K562 (cell line): ENCODE results near the gene MAPKAPK2. TPM values are rescaled to one million over a fixed set of nuclear protein-coding genes. Genes with fewer than 3 reads are reported as not detected.
A peak's percentile ranks its signal among the peaks of the same experiment; 100 is the strongest.

Source experiments
- CREB1 ChIP-seq, 2 experiments: sonication (generic) in 1 of 2; formaldehyde crosslinking in 1 of 2; IDR thresholded peaks; 2 replicates each; pipeline versions ENCODE4 v1.6.1 to v1.8.0; 2012 to 2022; ENCODE audit warnings: inconsistent platforms in 1 of 2, mild to moderate bottlenecking in 1 of 2, missing genetic modification reagents in 1 of 2, moderate library complexity in 1 of 2
- GTF2B ChIP-seq: IDR thresholded peaks from 2 replicates; pipeline ENCODE4 v1.6.1; 2011; ENCODE audit not compliant: insufficient read length; ENCODE audit errors: extremely low read depth
- GTF2F1 ChIP-seq: IDR thresholded peaks from 2 replicates; pipeline ENCODE4 v1.6.1; 2011; ENCODE audit warnings: low read depth, low read length, improper control_type of control experiment
- GTF3C2 ChIP-seq: IDR thresholded peaks from 3 replicates; pipeline ENCODE4 v1.6.1; 2011; ENCODE audit warnings: borderline replicate concordance, mild to moderate bottlenecking, moderate library complexity; ENCODE audit not compliant: insufficient read length; ENCODE audit errors: extremely low read depth
- MBD2 ChIP-seq: sonication (generic); IDR thresholded peaks from 2 replicates; pipeline ENCODE4 v1.6.1; 2016; ENCODE audit warnings: low read depth, borderline replicate concordance
- NFATC3 ChIP-seq: fragments of 450-650 bp; IDR thresholded peaks from 2 replicates; pipeline ENCODE4 v1.6.1; 2017; ENCODE audit warnings: mild to moderate bottlenecking
- NUFIP1 ChIP-seq: fragments of 450-650 bp; IDR thresholded peaks from 2 replicates; pipeline ENCODE4 v1.6.1; 2018; ENCODE audit not compliant: partially characterized antibody
- PHB ChIP-seq: fragments of 250-450 bp; sonication (Bioruptor Pico); IDR thresholded peaks from 2 replicates; pipeline ENCODE4 v1.5.0; 2021
- SIRT6 ChIP-seq: IDR thresholded peaks from one replicate; pipeline ENCODE4 v1.6.1; 2012; ENCODE audit warnings: low read depth, mild to moderate bottlenecking, control low read depth, inconsistent platforms, low read length, moderate library complexity
- SMARCE1 ChIP-seq: fragments of 450-650 bp; IDR thresholded peaks from 2 replicates; pipeline ENCODE4 v1.7.1; 2016; ENCODE audit warnings: mild to moderate bottlenecking
- TAF1 ChIP-seq: IDR thresholded peaks from 2 replicates; pipeline ENCODE4 v1.6.1; 2011; ENCODE audit warnings: mild to moderate bottlenecking, low read length, moderate library complexity; ENCODE audit not compliant: insufficient read depth, control insufficient read depth, severe bottlenecking; ENCODE audit errors: extremely low read depth
- THRAP3 ChIP-seq: fragments of 450-650 bp; IDR thresholded peaks from 2 replicates; pipeline ENCODE4 v1.6.1; 2016; ENCODE audit warnings: mild to moderate bottlenecking, inconsistent platforms, borderline replicate concordance
- TOE1 ChIP-seq, 2 experiments: fragments of 450-650 bp in 1 of 2; sonication (generic) in 1 of 2; formaldehyde crosslinking in 1 of 2; IDR thresholded peaks; 2 replicates each; pipeline versions ENCODE4 v1.7.1 to v1.8.0; 2016 to 2022; ENCODE audit warnings: borderline replicate concordance in 2 of 2, mild to moderate bottlenecking in 2 of 2, antibody characterized with exemption in 1 of 2, inconsistent platforms in 1 of 2, low read depth in 1 of 2, missing genetic modification reagents in 1 of 2, moderate library complexity in 1 of 2
- polyA plus RNA-seq, 8 experiments: library from polyadenylated mRNA; depleted of rRNA in 4 of 8; stranded (reverse) in 5 of 8; unstranded in 3 of 8; fragments of >200 nt; fragmentation: Nextera tagmentation in 2 of 8; fragmentation: Illumina TruSeq in 1 of 8; extraction: Ambion mirVana in 2 of 8; extraction: Trizol in 1 of 8; gene quantifications; 2 replicates each; pipeline versions ENCODE4 v1.2.1 to v1.2.3, GENCODE V29; 2011 to 2014; ENCODE audit warnings: inconsistent platforms in 1 of 8, missing spikeins in 1 of 8
- total RNA-seq, 7 experiments: library from RNA; depleted of rRNA in 6 of 7; stranded (reverse); fragments of >200 nt in 6 of 7; fragmentation: Illumina TruSeq in 2 of 7; extraction: Trizol in 2 of 7; gene quantifications; 2 replicates each; pipeline versions ENCODE4 v1.2.1 to v1.2.3, GENCODE V29; 2011 to 2021; ENCODE audit warnings: low replicate concordance in 1 of 7
- TF ChIP-seq, protein P1 (sequence below), 2 experiments: fragments of 450-650 bp; IDR thresholded peaks; 2 replicates each; pipeline ENCODE4 v1.6.1; 2016; ENCODE audit warnings: mild to moderate bottlenecking in 2 of 2, borderline replicate concordance in 1 of 2, low read depth in 1 of 2, moderate library complexity in 1 of 2

Gene MAPKAPK2
- total and polyA plus RNA-seq, 9 of the 15 experiments (the other 6 are each of a cell fraction or from before 2014, with no cell fraction given): 0.63 to 94.2 (median 52.1) TPM

DNA sequence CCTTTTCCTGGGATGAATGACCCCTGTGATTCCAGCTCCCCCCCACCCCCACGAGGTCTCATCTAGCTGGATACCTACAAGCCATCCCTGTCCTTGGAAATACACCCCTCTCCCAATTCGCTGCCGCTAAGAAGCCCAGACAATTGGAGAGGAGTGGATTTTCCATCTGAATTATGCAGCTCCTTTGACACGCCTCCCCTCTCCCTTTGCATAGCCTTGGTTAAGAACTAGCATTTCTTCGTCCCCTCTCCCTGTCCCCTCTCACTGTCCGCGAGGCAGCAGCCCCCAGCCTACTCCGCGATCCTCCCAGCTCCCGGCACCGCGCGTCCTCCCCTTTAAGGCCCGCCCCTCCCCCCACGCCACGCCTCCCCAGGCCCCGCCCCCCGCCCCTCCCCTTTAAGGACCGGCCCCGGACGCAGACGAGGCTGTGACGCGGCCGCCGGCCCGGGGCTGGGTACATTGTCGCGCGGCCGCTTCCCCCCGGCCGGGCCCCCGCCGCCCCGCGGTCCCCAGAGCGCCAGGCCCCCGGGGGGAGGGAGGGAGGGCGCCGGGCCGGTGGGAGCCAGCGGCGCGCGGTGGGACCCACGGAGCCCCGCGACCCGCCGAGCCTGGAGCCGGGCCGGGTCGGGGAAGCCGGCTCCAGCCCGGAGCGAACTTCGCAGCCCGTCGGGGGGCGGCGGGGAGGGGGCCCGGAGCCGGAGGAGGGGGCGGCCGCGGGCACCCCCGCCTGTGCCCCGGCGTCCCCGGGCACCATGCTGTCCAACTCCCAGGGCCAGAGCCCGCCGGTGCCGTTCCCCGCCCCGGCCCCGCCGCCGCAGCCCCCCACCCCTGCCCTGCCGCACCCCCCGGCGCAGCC, at the start of gene MAPKAPK2 (continued):
- TF ChIP-seq GTF2F1 (no peak), MBD2 (no peak), GTF2B (no peak), SIRT6 (no peak), CREB1 (IDR thresholded peaks at IDR 0.05) (peak; percentile 79), CREB1 (CRISPR knock-in tag; IDR thresholded peaks at IDR 0.05) (no peak), THRAP3 (no peak), PHB (CRISPR knock-in tag) (no peak), GTF3C2 (no peak), NUFIP1 (no peak), TOE1 (IDR thresholded peaks at IDR 0.05; ENCODE audit: borderline replicate concordance) (peak; percentile 40; the same call in 1 of the 2 replicates), TOE1 (CRISPR knock-in tag; IDR thresholded peaks at IDR 0.05; ENCODE audit: borderline replicate concordance, low read depth) (no peak), TAF1 (peak; percentile 43), NFATC3 (no peak), SMARCE1 (peak; percentile 28; the same call in 1 of the 2 replicates)
- TF ChIP-seq, protein P1, sequence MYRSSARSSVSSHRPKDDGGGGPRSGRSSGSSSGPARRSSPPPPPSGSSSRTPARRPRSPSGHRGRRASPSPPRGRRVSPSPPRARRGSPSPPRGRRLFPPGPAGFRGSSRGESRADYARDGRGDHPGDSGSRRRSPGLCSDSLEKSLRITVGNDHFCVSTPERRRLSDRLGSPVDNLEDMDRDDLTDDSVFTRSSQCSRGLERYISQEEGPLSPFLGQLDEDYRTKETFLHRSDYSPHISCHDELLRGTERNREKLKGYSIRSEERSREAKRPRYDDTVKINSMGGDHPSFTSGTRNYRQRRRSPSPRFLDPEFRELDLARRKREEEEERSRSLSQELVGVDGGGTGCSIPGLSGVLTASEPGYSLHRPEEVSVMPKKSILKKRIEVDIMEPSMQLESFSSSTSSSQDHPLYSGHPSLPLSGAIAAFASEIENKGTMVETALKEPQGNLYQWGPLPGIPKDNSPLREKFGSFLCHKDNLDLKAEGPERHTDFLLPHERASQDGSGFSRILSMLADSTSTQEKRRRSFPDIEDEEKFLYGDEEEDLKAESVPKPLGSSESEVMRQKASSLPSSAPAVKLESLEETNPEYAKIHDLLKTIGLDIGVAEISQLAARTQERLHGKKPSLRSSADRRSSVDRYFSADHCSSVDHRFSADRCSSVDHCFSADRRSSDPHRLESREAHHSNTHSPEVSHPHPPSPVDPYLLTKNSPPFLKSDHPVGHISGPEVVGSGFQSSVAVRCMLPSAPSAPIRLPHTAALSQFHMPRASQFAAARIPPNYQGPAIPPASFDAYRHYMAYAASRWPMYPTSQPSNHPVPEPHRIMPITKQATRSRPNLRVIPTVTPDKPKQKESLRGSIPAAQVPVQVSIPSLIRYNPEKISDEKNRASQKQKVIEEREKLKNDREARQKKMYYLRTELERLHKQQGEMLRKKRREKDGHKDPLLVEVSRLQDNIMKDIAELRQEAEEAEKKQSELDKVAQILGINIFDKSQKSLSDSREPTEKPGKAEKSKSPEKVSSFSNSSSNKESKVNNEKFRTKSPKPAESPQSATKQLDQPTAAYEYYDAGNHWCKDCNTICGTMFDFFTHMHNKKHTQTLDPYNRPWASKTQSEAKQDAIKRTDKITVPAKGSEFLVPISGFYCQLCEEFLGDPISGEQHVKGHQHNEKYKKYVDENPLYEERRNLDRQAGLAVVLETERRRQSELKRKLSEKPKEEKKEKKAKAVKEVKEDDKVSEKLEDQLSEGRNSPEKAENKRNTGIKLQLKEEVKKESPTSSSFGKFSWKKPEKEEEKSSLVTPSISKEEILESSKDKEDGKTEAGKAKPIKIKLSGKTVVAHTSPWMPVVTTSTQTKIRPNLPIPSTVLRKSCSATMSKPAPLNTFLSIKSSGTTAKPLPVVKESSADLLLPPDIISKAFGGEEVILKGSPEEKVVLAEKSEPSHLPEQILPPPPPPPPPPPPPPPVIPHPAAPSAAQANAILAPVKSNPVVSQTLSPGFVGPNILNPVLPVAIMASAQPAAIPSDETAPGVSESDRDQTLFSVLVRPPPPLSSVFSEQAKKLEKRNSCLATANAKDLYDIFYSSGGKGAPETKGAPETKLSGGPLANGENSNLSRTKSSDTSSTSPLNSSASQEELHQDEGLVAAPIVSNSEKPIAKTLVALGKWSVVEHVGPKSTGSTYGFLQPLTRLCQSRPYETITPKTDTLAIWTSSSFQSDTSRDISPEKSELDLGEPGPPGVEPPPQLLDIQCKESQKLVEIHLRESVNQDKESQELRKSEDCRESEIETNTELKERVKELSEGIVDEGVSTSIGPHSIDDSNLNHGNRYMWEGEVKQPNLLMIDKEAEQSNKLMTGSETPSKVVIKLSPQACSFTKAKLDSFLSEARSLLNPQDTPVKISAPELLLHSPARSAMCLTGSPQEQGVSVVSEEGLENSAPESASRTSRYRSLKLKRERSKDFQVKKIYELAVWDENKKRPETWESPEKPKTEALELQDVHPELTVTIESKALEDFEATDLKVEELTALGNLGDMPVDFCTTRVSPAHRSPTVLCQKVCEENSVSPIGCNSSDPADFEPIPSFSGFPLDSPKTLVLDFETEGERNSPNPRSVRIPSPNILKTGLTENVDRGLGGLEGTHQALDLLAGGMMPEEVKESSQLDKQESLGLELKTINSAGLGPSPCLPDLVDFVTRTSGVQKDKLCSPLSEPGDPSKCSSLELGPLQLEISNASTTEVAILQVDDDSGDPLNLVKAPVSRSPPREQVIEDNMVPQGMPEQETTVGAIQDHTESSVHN (IDR thresholded peaks at IDR 0.05; ENCODE audit: borderline replicate concordance in 1 of 2, low read depth in 1 of 2): no peak
